ENCODE results near the gene PTPRU.

Gene PTPRU

GRCh38 chr1:29338908-29339575 is 102.7 kb downstream of the PTPRU start:
- ATAC-seq = no peak
- TF ChIP-seq CREB5 (CRISPR knock-in tag; IDR thresholded peaks at IDR 0.05; ENCODE audit: low read depth) (no peak), TOX (CRISPR knock-in tag; IDR thresholded peaks at IDR 0.05; ENCODE audit: borderline replicate concordance) (no peak), CSRNP3 (CRISPR knock-in tag; IDR thresholded peaks at IDR 0.05) (no peak), SNAI2 (CRISPR knock-in tag; IDR thresholded peaks at IDR 0.05) (no peak), ZC3H10 (CRISPR knock-in tag; IDR thresholded peaks at IDR 0.05) (no peak), ZFP3 (CRISPR knock-in tag; IDR thresholded peaks at IDR 0.05) (no peak), OSR1 (CRISPR knock-in tag; IDR thresholded peaks at IDR 0.05) (no peak), ZNF70 (CRISPR knock-in tag; IDR thresholded peaks at IDR 0.05) (no peak), ZNF565 (CRISPR knock-in tag; conservative IDR thresholded peaks at IDR 0.05; ENCODE audit: low read depth) (no peak), POU6F1 (CRISPR knock-in tag; IDR thresholded peaks at IDR 0.05; ENCODE audit: borderline replicate concordance, low read depth) (no peak), TCF4 (CRISPR knock-in tag; IDR thresholded peaks at IDR 0.05; ENCODE audit: borderline replicate concordance) (no peak), GLIS3 (CRISPR knock-in tag; IDR thresholded peaks at IDR 0.05) (no peak), PPARA (CRISPR knock-in tag; IDR thresholded peaks at IDR 0.05; ENCODE audit: borderline replicate concordance) (no peak), ISL1 (CRISPR knock-in tag; IDR thresholded peaks at IDR 0.05) (no peak), ZFP30 (CRISPR knock-in tag; IDR thresholded peaks at IDR 0.05) (no peak), PATZ1 (CRISPR knock-in tag; IDR thresholded peaks at IDR 0.05; ENCODE audit: borderline replicate concordance) (no peak), RARB (CRISPR knock-in tag; IDR thresholded peaks at IDR 0.05) (no peak), ZNF8 (CRISPR knock-in tag; IDR thresholded peaks at IDR 0.05) (no peak)

GRCh38 chr1:29341936-29342335 is 105.6 kb downstream of the PTPRU start:
- ATAC-seq = no peak
- TF ChIP-seq TSHZ2 (CRISPR knock-in tag; IDR thresholded peaks at IDR 0.05) (no peak), ZNF8 (CRISPR knock-in tag; IDR thresholded peaks at IDR 0.05) (no peak), CSRNP3 (CRISPR knock-in tag; IDR thresholded peaks at IDR 0.05) (no peak), ARNTL (CRISPR knock-in tag; IDR thresholded peaks at IDR 0.05; ENCODE audit: borderline replicate concordance, low read depth) (no peak), ZNF70 (CRISPR knock-in tag; IDR thresholded peaks at IDR 0.05) (no peak), GLIS3 (CRISPR knock-in tag; IDR thresholded peaks at IDR 0.05) (no peak), TOX (CRISPR knock-in tag; IDR thresholded peaks at IDR 0.05; ENCODE audit: borderline replicate concordance) (no peak), CREB5 (CRISPR knock-in tag; IDR thresholded peaks at IDR 0.05; ENCODE audit: low read depth) (no peak), POU6F1 (CRISPR knock-in tag; IDR thresholded peaks at IDR 0.05; ENCODE audit: borderline replicate concordance, low read depth) (no peak), CSDC2 (CRISPR knock-in tag; IDR thresholded peaks at IDR 0.05) (no peak)

All from SK-N-SH treated with all-trans-retinoic acid at 6 μM for 48 hours (cell line).